Right lobe of liver (tissue), 6 donors: ENCODE measurements around the gene SECISBP2. TPM values are rescaled to one million over a fixed set of nuclear protein-coding genes. Genes with fewer than 3 reads are reported as not detected.
"Not testable (repeated sequence)": the region's sequence is repeated elsewhere in the genome, so short reads cannot be mapped to it uniquely, and the experiment has no call there.

Experiments used
- ATAC-seq, 4 donors: fragments of 200-7000 bp; cut with Tn5 transposase; one replicate each; pipeline ENCODE4 v1.9.1; 2020; ENCODE audit warnings: mild to moderate bottlenecking in 4 of 4, moderate library complexity in 4 of 4
- DNase-seq, 3 donors: peaks; one replicate each; pipeline ENCODE4 v3.0.0-alpha.2; 2020
- H3K27ac ChIP-seq, 3 donors: fragments of 200-600 bp; one replicate each; pipeline ENCODE4 v1.8.0; 2022
- H3K27me3 ChIP-seq, 2 donors: fragments of 200-600 bp; one replicate each; pipeline ENCODE4 v1.8.0; 2022
- H3K36me3 ChIP-seq, 4 donors: fragments of 200-600 bp; sonication (generic) in 1 of 4; one replicate each; pipeline versions ENCODE4 v1.5.1 to v1.8.0; 2017 to 2022; ENCODE audit warnings: control low read depth in 1 of 4
- H3K4me1 ChIP-seq, 4 donors: fragments of 200-600 bp; sonication (generic) in 1 of 4; one replicate each; pipeline versions ENCODE4 v1.5.1 to v1.8.0; 2017 to 2022; ENCODE audit warnings: control low read depth in 1 of 4
- H3K4me3 ChIP-seq, 3 donors: fragments of 200-600 bp; one replicate each; pipeline ENCODE4 v1.8.0; 2022
- H3K9me3 ChIP-seq, 4 donors: fragments of 200-600 bp; sonication (generic) in 1 of 4; one replicate each; pipeline versions ENCODE4 v1.5.1 to v1.8.0; 2017 to 2022; ENCODE audit warnings: control low read depth in 1 of 4
- CTCF ChIP-seq, 4 donors: fragments of 200-600 bp in 3 of 4; fragments of 450-650 bp in 1 of 4; IDR thresholded peaks; one replicate each; pipeline versions ENCODE4 v1.5.1 to v1.8.0; 2016 to 2022; ENCODE audit warnings: antibody characterized with exemption in 4 of 4, mild to moderate bottlenecking in 2 of 4
- POLR2A ChIP-seq: fragments of 450-650 bp; IDR thresholded peaks from one replicate; pipeline ENCODE4 v1.6.1; 2017; ENCODE audit warnings: antibody characterized with exemption, mild to moderate bottlenecking
- WGBS: methylation state at CpG from one replicate; pipeline ENCODE4 v1.1.6; 2018; ENCODE audit warnings: low coverage, low lambda C conversion rate; ENCODE audit not compliant: insufficient coverage; ENCODE audit errors: missing lambda C conversion rate; 5-methylcytosine and 5-hydroxymethylcytosine counted together
- intact Hi-C, 2 donors: fragments of 100-400 bp; cut with DNase I; formaldehyde crosslinking; loops; one replicate each; pipeline versions ENCODE4 v1.11.2 to v1.14.1; 2022
- total RNA-seq, 6 experiments: library from RNA; depleted of rRNA in 2 of 6; stranded (reverse); fragments of >200 nt in 2 of 6; fragmentation: NEBNext Ultra II Directional in 3 of 6; extraction: Animal tissue kit (Norgen Biotek cat#: 25700) in 3 of 6; gene quantifications; one replicate each; pipeline versions ENCODE4 v1.1.0 to v1.2.4, GENCODE V29; 2016 to 2023
- donor health status: DM: no; HTN: yes; CAD: no.
- donor health status: DM: no; HTN: no; CAD: no.
- donor health status: DM: no; HTN: no; CAD: no.
- donor health status: DM: no; HTN: yes; CAD: no.
- donor health status: DM: no; HTN: yes; CAD: no.

The SECISBP2 gene
- total RNA-seq, 6 experiments from 2014 or later = 17.3 to 34.2 (median 26.5) TPM

GRCh38 chr9:89342948-89343347, 24.6 kb downstream of the SECISBP2 start:
- no peak for ATAC-seq
- intact Hi-C loops = no loop called here
- TF ChIP-seq CTCF (IDR thresholded peaks at IDR 0.05) (no peak), POLR2A (no peak)
- 80% methylated on average over 1 of the region's 1 CpG for WGBS
- Histone ChIP-seq H3K4me3 (no peak overlapping the region), H3K4me1 (no peaks in the 10 kb centered on the region), H3K9me3 (no peaks in the 10 kb centered on the region), H3K27ac (no peak overlapping the region), H3K27me3 (no peaks in the 10 kb centered on the region), H3K36me3 (peaks cover 0 to 77% (median 23%) of the 10 kb centered on the region in 4 donors)
- no peak for DNase-seq

GRCh38 chr9:89343812-89344211, 25.5 kb downstream of the SECISBP2 start:
- 94% methylated on average over 7 of the region's 7 CpGs for WGBS
- H3K27me3 ChIP-seq, ATAC-seq, H3K4me3 ChIP-seq, H3K27ac ChIP-seq, DNase-seq, H3K9me3 ChIP-seq, intact Hi-C loops, H3K4me1 ChIP-seq: not testable (repeated sequence)
- H3K36me3 ChIP-seq = peaks cover 0 to 77% (median 27%) of the 10 kb centered on the region in 4 donors

- Histone ChIP-seq H3K27ac (no peak overlapping the region), H3K4me3 (no peak overlapping the region), H3K27me3 (no peaks in the 10 kb centered on the region), H3K9me3 (no peaks in the 10 kb centered on the region), H3K36me3 (peaks cover 7 to 74% (median 32%) of the 10 kb centered on the region in 4 donors), H3K4me1 (peaks cover 0 to 5% (median 2%) of the 10 kb centered on the region in 4 donors)
- DNase-seq (no peak), ATAC-seq (no peak)
- 90% methylated on average over 3 of the region's 5 CpGs for WGBS
- no peak for TF ChIP-seq CTCF (IDR thresholded peaks at IDR 0.05)
- intact Hi-C loops = no loop called here
Observed at GRCh38 chr9:89345476-89345875, 27.2 kb downstream of the SECISBP2 start.

GRCh38 chr9:89346696-89347095, 28.4 kb downstream of the SECISBP2 start:
- ATAC-seq (no peak), DNase-seq (no peak)
- 80% methylated on average over 8 of the region's 9 CpGs for WGBS
- intact Hi-C loops = no loop called here
- no peak overlapping the region for H3K27ac ChIP-seq
- no peaks in the 10 kb centered on the region for H3K27me3 ChIP-seq
- H3K9me3 ChIP-seq = no peaks in the 10 kb centered on the region
- H3K4me1 ChIP-seq = peaks cover 0 to 15% (median 7%) of the 10 kb centered on the region in 4 donors
- no peak overlapping the region for H3K4me3 ChIP-seq
- TF ChIP-seq POLR2A = no peak
- TF ChIP-seq CTCF (IDR thresholded peaks at IDR 0.05) = no peak
- H3K36me3 ChIP-seq = peaks cover 8 to 62% (median 29%) of the 10 kb centered on the region in 4 donors

GRCh38 chr9:89347651-89348050, 29.4 kb downstream of the SECISBP2 start:
- 87% methylated on average over 3 of the region's 5 CpGs for WGBS
- no peak for DNase-seq
- intact Hi-C loops = no loop called here
- Histone ChIP-seq H3K4me3 (no peak overlapping the region), H3K4me1 (peaks cover 0 to 25% (median 14%) of the 10 kb centered on the region in 4 donors), H3K27ac (no peak overlapping the region), H3K9me3 (no peaks in the 10 kb centered on the region), H3K36me3 (peaks cover 8 to 54% (median 28%) of the 10 kb centered on the region in 4 donors), H3K27me3 (no peaks in the 10 kb centered on the region)
- no peak for ATAC-seq
- no peak for TF ChIP-seq CTCF (IDR thresholded peaks at IDR 0.05)
